ENCODE results near the gene MRPL32.
A peak's percentile ranks its signal among the peaks of the same experiment; 100 is the strongest.

MRPL32 gene

DNA sequence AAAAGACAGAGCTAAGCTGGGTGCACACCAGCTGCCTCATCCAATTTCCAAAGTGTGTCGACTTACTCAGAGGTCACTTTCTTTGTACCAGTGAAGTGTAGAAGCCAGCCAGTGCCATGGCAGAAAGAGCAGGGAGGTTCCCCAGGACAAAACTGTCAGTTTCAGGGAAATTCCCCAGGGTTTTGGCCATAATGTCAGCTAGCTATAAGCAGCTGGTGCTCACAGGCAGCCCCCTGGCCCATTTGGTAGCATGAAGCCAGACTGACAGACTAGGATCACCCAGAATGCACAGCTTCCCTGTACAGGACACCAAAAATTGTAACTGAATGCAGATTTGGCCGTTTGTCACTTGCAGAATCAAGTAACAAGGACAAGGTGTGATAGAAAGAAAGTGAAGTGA, 28.6 kb downstream of the MRPL32 start:
- no peak for DNase-seq (ENCODE audit: low read depth in 2 of 2)
- H3K4me3 ChIP-seq (replicated peaks in 1 of 2; ENCODE audit: low read depth in 2 of 2, low read length in 2 of 2) = no peak overlapping the region
- TF ChIP-seq, protein P1, sequence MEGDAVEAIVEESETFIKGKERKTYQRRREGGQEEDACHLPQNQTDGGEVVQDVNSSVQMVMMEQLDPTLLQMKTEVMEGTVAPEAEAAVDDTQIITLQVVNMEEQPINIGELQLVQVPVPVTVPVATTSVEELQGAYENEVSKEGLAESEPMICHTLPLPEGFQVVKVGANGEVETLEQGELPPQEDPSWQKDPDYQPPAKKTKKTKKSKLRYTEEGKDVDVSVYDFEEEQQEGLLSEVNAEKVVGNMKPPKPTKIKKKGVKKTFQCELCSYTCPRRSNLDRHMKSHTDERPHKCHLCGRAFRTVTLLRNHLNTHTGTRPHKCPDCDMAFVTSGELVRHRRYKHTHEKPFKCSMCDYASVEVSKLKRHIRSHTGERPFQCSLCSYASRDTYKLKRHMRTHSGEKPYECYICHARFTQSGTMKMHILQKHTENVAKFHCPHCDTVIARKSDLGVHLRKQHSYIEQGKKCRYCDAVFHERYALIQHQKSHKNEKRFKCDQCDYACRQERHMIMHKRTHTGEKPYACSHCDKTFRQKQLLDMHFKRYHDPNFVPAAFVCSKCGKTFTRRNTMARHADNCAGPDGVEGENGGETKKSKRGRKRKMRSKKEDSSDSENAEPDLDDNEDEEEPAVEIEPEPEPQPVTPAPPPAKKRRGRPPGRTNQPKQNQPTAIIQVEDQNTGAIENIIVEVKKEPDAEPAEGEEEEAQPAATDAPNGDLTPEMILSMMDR (IDR thresholded peaks at IDR 0.05; ENCODE audit: low read depth, low read length) = no peak

DNA sequence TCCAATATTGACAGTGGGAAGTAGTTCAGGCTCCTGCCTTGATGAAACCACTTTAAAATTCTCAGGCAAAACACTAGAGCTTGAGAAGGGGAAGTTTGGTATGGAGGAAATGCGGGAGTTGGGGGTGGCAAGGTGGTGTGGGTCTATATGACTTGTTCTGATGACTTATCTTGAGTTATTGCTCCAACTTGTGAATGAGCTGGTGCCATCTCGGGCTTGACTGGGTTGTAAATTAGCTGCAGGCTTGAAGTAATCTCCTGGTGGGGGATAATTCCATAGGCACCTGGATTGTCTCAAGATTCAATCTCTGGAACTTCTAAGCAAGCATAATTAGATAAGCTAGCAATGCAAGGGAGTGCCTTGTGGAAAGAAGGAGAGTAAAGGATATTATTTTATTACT, 29.0 kb downstream of the MRPL32 start:
- TF ChIP-seq, protein P1 (IDR thresholded peaks at IDR 0.05; ENCODE audit: low read depth, low read length) = no peak
- no peak for DNase-seq (ENCODE audit: low read depth in 2 of 2)
- H3K4me3 ChIP-seq (replicated peaks in 1 of 2; ENCODE audit: low read depth in 2 of 2, low read length in 2 of 2) = no peak overlapping the region

DNA sequence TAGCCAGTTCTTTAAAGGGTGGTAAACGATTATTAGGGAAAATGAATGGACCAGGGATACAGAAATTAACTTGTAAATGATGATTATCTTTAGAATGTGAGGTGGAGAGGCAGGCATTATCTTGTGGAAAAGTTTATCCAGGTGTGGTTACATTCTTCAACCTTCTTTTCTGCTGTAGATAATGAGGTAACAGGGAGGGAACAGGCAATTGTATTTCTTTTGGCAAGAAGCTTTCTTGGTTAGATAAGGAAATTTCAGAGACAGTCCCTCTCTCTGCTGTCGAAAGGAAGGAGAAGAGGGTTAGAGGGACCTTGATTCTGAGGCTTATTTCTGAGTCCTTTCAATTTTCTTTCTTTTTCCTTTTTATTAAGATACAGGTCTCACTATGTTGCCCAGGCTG, 32.1 kb downstream of the MRPL32 start:
- TF ChIP-seq, protein P1 (IDR thresholded peaks at IDR 0.05; ENCODE audit: low read depth, low read length) = no peak
- no peak for DNase-seq (ENCODE audit: low read depth in 2 of 2)
- no peak overlapping the region for H3K4me3 ChIP-seq (replicated peaks in 1 of 2; ENCODE audit: low read depth in 2 of 2, low read length in 2 of 2)

DNA sequence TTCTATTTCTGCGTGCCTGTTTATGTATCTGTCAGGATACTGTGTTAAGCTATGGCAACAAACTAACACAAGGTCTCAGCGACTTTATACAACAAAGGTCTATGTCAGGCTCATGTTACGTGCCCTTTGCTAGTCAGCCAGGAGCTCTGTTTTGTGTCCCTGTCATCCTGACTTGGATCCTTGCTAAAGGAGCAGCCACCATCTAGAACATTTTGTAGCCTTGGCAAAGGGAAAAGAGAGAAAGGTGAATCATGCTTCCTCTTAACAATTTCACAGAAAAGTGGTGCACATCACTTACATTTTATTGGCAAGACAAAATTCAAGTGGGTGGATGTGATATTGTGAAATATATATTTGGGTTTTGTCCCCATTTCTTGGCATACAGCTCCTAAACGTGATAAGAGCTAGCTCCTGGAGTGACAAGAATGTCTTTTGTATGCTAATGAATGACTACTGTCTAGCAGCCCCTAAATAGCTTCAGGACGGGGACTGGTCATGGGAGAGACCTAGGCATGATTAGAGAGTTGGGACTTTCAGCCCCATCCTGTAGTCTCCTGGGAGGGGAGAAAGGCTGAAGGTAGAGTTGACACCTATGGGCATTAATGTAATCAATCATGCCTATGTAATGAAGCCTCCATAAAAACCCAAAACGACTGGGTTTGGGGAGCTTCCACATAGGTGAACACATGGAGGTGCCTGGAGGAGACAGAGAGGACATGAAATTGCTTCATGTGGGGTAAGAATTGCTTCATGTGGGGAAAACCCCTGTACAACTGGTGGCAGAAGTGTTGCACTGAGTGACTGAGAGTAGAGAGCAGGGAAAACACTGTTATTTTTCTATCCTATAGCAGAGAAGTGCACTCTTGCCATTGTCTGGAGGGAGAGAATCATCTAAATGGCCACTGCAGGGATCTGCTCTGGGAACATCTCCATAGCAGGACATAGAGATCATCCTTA, 33.0 kb downstream of the MRPL32 start:
- TF ChIP-seq, protein P1 (IDR thresholded peaks at IDR 0.05; ENCODE audit: low read depth, low read length) = no peak
- peak; percentile 54 to 65 for DNase-seq (ENCODE audit: low read depth in 2 of 2)
- no peak overlapping the region for H3K4me3 ChIP-seq (replicated peaks in 1 of 2; ENCODE audit: low read depth in 2 of 2, low read length in 2 of 2)

DNA sequence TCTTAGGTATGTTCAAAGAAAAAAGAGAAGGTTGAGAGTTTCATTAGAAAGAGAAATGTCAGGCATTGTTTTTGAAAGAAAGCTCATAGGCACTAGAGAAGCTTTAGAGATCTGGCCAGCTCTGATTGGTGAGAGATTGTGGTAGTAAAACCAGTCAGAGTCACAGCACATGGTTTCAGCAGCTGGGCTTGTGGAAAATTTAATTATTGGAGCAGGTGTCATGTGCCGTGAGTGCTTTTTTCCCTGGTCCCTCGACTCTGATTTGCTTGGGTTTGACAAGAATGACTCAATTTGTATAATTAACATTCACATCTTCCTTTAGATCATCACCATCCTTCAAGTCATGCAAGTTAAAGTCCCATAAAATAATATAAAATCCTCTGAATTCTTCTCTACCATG, 35.2 kb downstream of the MRPL32 start:
- DNase-seq (ENCODE audit: low read depth in 2 of 2) = no peak
- H3K4me3 ChIP-seq (replicated peaks in 1 of 2; ENCODE audit: low read depth in 2 of 2, low read length in 2 of 2) = no peak overlapping the region
- TF ChIP-seq, protein P1 (IDR thresholded peaks at IDR 0.05; ENCODE audit: low read depth, low read length) = no peak

DNA sequence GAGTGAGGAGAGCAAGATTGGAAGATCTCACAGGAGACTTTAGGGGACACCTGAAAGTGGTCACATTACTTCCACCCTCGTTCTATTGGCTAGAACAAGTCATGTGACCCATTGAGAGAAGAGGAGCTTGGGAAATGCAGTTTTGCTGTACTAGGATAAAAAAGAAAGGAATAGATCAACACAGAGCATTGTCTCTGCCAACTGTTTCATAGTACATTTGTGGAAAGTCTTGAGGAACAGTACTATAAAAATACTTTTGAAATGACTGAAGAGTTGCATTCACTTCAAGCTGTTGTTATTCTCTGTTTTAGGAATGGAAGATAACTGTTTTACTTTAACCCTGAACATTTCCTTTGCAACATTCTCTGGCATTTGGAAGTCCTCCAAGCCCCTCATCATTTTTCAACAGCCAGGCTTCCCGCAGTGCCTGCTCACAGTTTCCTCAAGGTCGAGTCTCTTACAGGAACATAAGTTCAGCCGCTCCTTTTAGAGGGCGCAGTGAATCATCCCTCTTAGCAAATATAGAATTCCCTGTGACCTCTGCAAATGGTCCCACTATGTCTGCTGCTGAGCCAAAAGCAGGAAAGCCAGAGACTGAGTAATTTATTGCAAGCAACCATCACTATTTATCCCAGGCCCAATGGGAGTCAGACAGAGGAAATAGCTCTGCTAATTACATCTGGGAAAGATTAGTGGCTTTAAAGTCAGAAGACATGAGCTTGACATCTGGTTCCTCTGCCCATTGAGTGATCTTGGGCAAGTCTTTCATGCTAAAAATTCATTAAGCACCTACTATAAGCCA, 40.7 kb downstream of the MRPL32 start:
- DNase-seq (ENCODE audit: low read depth in 2 of 2) = peak; percentile 98 to 99
- TF ChIP-seq, protein P1 (IDR thresholded peaks at IDR 0.05; ENCODE audit: low read depth, low read length) = no peak
- H3K4me3 ChIP-seq (replicated peaks in 1 of 2; ENCODE audit: low read depth in 2 of 2, low read length in 2 of 2) = no peak overlapping the region

Measured in cardiac fibroblast (primary cell).